HG03460 (cell line): ENCODE results near the gene FAM193A.
"Not testable (repeated sequence)": the region's sequence is repeated elsewhere in the genome, so short reads cannot be mapped to it uniquely, and the experiment has no call there.

Source experiments
- ATAC-seq: cut with Tn5 transposase; IDR thresholded peaks from one replicate; pipeline ENCODE4 v1.9.1; 2021; ENCODE audit not compliant: unreplicated experiment

Gene FAM193A

GRCh38 chr4:2536193-2537010, at the start of gene FAM193A:
TSS of gene FAM193A (plus strand) at chr4:2536647. CDS start at chr4:2536916, 269 bp downstream.
- peak; percentile 80 for ATAC-seq

GRCh38 chr4:2486981-2487380, 49.5 kb upstream of the FAM193A start:
- no peak for ATAC-seq

- peak; percentile 46 for ATAC-seq
Measured at GRCh38 chr4:2487632-2488031, 48.8 kb upstream of the FAM193A start.

GRCh38 chr4:2489081-2489805, 47.2 kb upstream of the FAM193A start:
- no peak for ATAC-seq

- no peak for ATAC-seq
Measured at GRCh38 chr4:2489841-2490552, 46.5 kb upstream of the FAM193A start.

- no peak for ATAC-seq
Measured at GRCh38 chr4:2492970-2493369, 43.5 kb upstream of the FAM193A start.

GRCh38 chr4:2494992-2495391, 41.5 kb upstream of the FAM193A start:
- ATAC-seq: no peak

GRCh38 chr4:2497324-2497723, 39.1 kb upstream of the FAM193A start:
- no peak for ATAC-seq

- ATAC-seq: peak; percentile 88
Measured at GRCh38 chr4:2497931-2498330, 38.5 kb upstream of the FAM193A start.

GRCh38 chr4:2500547-2500946, 35.9 kb upstream of the FAM193A start:
- no peak for ATAC-seq

GRCh38 chr4:2501034-2501594, 35.3 kb upstream of the FAM193A start:
- ATAC-seq: no peak

GRCh38 chr4:2503809-2504208, 32.6 kb upstream of the FAM193A start:
- no peak for ATAC-seq

GRCh38 chr4:2507259-2507658, 29.2 kb upstream of the FAM193A start:
- ATAC-seq: no peak

- ATAC-seq: no peak
Measured at GRCh38 chr4:2507855-2508254, 28.6 kb upstream of the FAM193A start.

GRCh38 chr4:2510351-2511259, 25.8 kb upstream of the FAM193A start:
- no peak for ATAC-seq

GRCh38 chr4:2511645-2512131, 24.8 kb upstream of the FAM193A start:
- ATAC-seq: no peak

GRCh38 chr4:2512396-2513135, 23.9 kb upstream of the FAM193A start:
- ATAC-seq: no peak

- ATAC-seq: not testable (repeated sequence)
Measured at GRCh38 chr4:2514193-2514592, 22.3 kb upstream of the FAM193A start.

- not testable (repeated sequence) for ATAC-seq
Measured at GRCh38 chr4:2514944-2515343, 21.5 kb upstream of the FAM193A start.
